ENCODE measurements around the gene CD200. TPM values are rescaled to one million over a fixed set of nuclear protein-coding genes. Genes with fewer than 3 reads are reported as not detected.

The CD200 gene
- polyA plus RNA-seq, 2 of the 4 experiments (the other 2 are of a cell fraction): not detected

DNA sequence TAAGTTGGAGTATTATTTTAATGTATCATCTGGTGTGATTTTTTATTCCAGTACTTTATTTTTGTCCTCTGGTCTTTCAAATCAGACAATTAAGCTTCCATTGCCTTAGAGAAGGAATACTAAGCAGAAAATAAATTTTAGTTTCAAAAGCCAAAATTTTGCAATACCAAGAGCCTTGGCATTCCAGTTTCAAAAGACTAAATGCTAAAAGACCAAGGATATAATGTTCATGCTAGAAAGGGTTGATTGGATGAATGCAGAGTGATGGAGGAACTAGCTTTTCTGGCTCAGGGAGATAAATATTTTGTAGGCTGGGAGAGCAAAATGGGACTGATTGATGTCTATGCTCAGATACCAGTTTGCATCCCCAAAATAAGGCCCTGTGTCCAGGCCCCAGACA, 6.2 kb downstream of the CD200 start:
- ChIA-PET CTCF (no interaction called here), POLR2A (no interaction called here)
- H3K4me3 ChIP-seq: no peak overlapping the region
- H3K9me3 ChIP-seq: peaks cover 5% of the 10 kb centered on the region; the same call in 1 of the 3 replicates
- no peak for FAIRE-seq
- no peak for ATAC-seq
- TF ChIP-seq KDM5A (IDR thresholded peaks at IDR 0.05) (no peak), CHD4 (IDR thresholded peaks at IDR 0.05; ENCODE audit: borderline replicate concordance) (no peak), EHMT2 (IDR thresholded peaks at IDR 0.05; ENCODE audit: low read depth) (no peak), HOXB13 (CRISPR knock-in tag; IDR thresholded peaks at IDR 0.05; ENCODE audit: low read depth) (no peak), MAFK (IDR thresholded peaks at IDR 0.05; ENCODE audit: partially characterized antibody) (no peak), PBX3 (IDR thresholded peaks at IDR 0.05) (no peak), RAD21 (conservative IDR thresholded peaks at IDR 0.05 in 1 of 2, IDR thresholded peaks at IDR 0.05 in 1 of 2) (no peak), MAX (IDR thresholded peaks at IDR 0.05) (no peak), HDAC2 (IDR thresholded peaks at IDR 0.05) (no peak), EP300 (IDR thresholded peaks at IDR 0.05) (no peak), TFCP2L1 (CRISPR knock-in tag; IDR thresholded peaks at IDR 0.05) (no peak), POLR2A (IDR thresholded peaks at IDR 0.05; ENCODE audit: low read length) (no peak), USF2 (IDR thresholded peaks at IDR 0.05) (no peak), ZSCAN20 (CRISPR knock-in tag; IDR thresholded peaks at IDR 0.05) (no peak), MYC (IDR thresholded peaks at IDR 0.05; ENCODE audit: borderline replicate concordance, low read length) (no peak)
- TF ChIP-seq, protein P1, sequence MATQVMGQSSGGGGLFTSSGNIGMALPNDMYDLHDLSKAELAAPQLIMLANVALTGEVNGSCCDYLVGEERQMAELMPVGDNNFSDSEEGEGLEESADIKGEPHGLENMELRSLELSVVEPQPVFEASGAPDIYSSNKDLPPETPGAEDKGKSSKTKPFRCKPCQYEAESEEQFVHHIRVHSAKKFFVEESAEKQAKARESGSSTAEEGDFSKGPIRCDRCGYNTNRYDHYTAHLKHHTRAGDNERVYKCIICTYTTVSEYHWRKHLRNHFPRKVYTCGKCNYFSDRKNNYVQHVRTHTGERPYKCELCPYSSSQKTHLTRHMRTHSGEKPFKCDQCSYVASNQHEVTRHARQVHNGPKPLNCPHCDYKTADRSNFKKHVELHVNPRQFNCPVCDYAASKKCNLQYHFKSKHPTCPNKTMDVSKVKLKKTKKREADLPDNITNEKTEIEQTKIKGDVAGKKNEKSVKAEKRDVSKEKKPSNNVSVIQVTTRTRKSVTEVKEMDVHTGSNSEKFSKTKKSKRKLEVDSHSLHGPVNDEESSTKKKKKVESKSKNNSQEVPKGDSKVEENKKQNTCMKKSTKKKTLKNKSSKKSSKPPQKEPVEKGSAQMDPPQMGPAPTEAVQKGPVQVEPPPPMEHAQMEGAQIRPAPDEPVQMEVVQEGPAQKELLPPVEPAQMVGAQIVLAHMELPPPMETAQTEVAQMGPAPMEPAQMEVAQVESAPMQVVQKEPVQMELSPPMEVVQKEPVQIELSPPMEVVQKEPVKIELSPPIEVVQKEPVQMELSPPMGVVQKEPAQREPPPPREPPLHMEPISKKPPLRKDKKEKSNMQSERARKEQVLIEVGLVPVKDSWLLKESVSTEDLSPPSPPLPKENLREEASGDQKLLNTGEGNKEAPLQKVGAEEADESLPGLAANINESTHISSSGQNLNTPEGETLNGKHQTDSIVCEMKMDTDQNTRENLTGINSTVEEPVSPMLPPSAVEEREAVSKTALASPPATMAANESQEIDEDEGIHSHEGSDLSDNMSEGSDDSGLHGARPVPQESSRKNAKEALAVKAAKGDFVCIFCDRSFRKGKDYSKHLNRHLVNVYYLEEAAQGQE (IDR thresholded peaks at IDR 0.05): no peak
- no peak overlapping the region for H3K27ac ChIP-seq
- H3K4me1 ChIP-seq: no peaks in the 10 kb centered on the region
- H3K4me2 ChIP-seq: no peak overlapping the region
- no peak for DNase-seq (ENCODE audit: low read depth in 1 of 2, low spot score in 1 of 2)

DNA sequence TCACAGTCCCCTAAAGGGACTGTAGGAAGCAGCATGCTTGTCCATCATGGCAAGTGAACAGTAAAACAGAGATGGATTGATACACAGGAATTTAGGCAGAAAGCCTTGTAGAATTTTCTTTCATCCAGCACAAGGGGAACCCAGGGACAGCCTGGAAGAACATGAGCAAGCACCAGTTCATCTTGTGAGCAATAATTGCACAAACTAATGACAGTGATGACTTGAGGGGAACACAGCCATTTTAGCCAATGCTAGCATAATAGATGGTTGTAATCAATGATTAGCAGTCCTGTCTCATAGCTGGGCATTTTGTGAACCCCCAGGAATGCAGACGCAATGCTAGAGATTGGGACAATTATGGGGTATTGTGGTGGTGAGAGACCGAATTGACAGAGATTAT, 6.7 kb downstream of the CD200 start:
- 44% methylated on average over 2 of the region's 2 CpGs for WGBS (ENCODE audit: missing lambda C conversion rate)
- TF ChIP-seq CHD4 (IDR thresholded peaks at IDR 0.05; ENCODE audit: borderline replicate concordance) (no peak), FOXS1 (CRISPR knock-in tag; IDR thresholded peaks at IDR 0.05) (no peak), GATA3 (IDR thresholded peaks at IDR 0.05; ENCODE audit: borderline replicate concordance) (no peak), CBX2 (IDR thresholded peaks at IDR 0.05; ENCODE audit: borderline replicate concordance, low read depth) (no peak), FOSL2 (IDR thresholded peaks at IDR 0.05) (no peak), FOSL2 (CRISPR knock-in tag; IDR thresholded peaks at IDR 0.05) (no peak), RNF2 (IDR thresholded peaks at IDR 0.05; ENCODE audit: borderline replicate concordance, low read depth) (no peak), KDM1A (IDR thresholded peaks at IDR 0.05; ENCODE audit: low read depth) (no peak), HMGXB4 (CRISPR knock-in tag; IDR thresholded peaks at IDR 0.05; ENCODE audit: borderline replicate concordance) (no peak)
- H3K4me2 ChIP-seq: no peak overlapping the region
- CTCF ChIA-PET: no interaction called here
- H3K9me3 ChIP-seq: peaks cover 5% of the 10 kb centered on the region; the same call in 1 of the 3 replicates
- no peak overlapping the region for H3K27ac ChIP-seq
- H3K4me1 ChIP-seq: no peaks in the 10 kb centered on the region
- H3K4me3 ChIP-seq: no peak overlapping the region
- FAIRE-seq (no peak), ATAC-seq (no peak), DNase-seq (ENCODE audit: low read depth in 1 of 2, low spot score in 1 of 2) (no peak)
- POLR2A ChIA-PET: no interaction called here

Data from A549 (cell line).